PC-3 (cell line): ENCODE measurements around the gene ITGA1.

ENCODE experiments used
- CTCF ChIP-seq: fragments of 300-600 bp; sonication (generic); conservative IDR thresholded peaks from 2 replicates; pipeline ENCODE4 v1.5.1; 2017; ENCODE audit warnings: antibody characterized with exemption, low read depth, mild to moderate bottlenecking, low read length
- EZH2phosphoT487 ChIP-seq: fragments of 300-600 bp; sonication (generic); IDR thresholded peaks from 2 replicates; pipeline ENCODE4 v1.6.1; 2018; ENCODE audit warnings: mild to moderate bottlenecking, antibody characterized with exemption, low read length, borderline replicate concordance

GRCh38 chr5:52981507-52981906 lies 193.8 kb downstream of the ITGA1 start:
- TF ChIP-seq EZH2phosphoT487 = no peak
- TF ChIP-seq CTCF = no peak
